PC-3 (cell line): ENCODE results near the gene NR1I3. TPM values are rescaled to one million over a fixed set of nuclear protein-coding genes. Genes with fewer than 3 reads are reported as not detected.
"Not testable (repeated sequence)": the region's sequence is repeated elsewhere in the genome, so short reads cannot be mapped to it uniquely, and the experiment has no call there.

Experiments
- ATAC-seq: fragments of 200-7000 bp; cut with Tn5 transposase; 2 replicates; pipeline ENCODE4 v1.9.1; 2020; ENCODE audit warnings: mild to moderate bottlenecking, moderate library complexity
- BruUV-seq: library from RNA; stranded (reverse); fragments of 400-500 nt; replicated peaks from 2 replicates; lab custom pipeline; 2021; lab: Mats Ljungman, UMichigan
- CTCF ChIA-PET: fragments of 300-600 bp; sonication (Branson Sonifier 250); formaldehyde crosslinking; loops from one replicate; lab custom pipeline; 2022; ENCODE audit warnings: antibody characterized with exemption; lab: Charles Lee
- POLR2A ChIA-PET: fragments of 300-600 bp; sonication (Branson Sonifier 250); formaldehyde crosslinking; loops from one replicate; lab custom pipeline; 2022; ENCODE audit warnings: antibody characterized with exemption; ENCODE audit not compliant: unreplicated experiment; lab: Charles Lee
- DNase-seq: peaks from one replicate; pipeline ENCODE4 v3.0.0-alpha.2; 2015
- H2AFZ ChIP-seq: fragments of 300-600 bp; sonication (generic); 2 replicates; pipeline ENCODE4 v1.6.0; 2016; ENCODE audit warnings: antibody characterized with exemption, low read length
- H3F3A ChIP-seq: fragments of 300-600 bp; sonication (generic); one replicate; pipeline ENCODE4 v1.6.0; 2017; ENCODE audit warnings: antibody characterized with exemption, low read length, control low read depth, mild to moderate bottlenecking; ENCODE audit not compliant: unreplicated experiment
- H3K27ac ChIP-seq: fragments of 300-600 bp; sonication (generic); 2 replicates; pipeline ENCODE4 v1.5.1; 2016; ENCODE audit warnings: mild to moderate bottlenecking, low read length
- H3K27me3 ChIP-seq: fragments of 300-600 bp; sonication (generic); 2 replicates; pipeline ENCODE4 v1.6.1; 2016; ENCODE audit warnings: low read length, mixed read lengths
- H3K36me3 ChIP-seq: fragments of 300-600 bp; sonication (generic); 2 replicates; pipeline ENCODE4 v1.6.1; 2016; ENCODE audit warnings: low read depth, mixed run types, low read length, mixed read lengths
- H3K4me1 ChIP-seq: fragments of 300-600 bp; sonication (generic); 2 replicates; pipeline ENCODE4 v1.5.1; 2016; ENCODE audit warnings: low read length; ENCODE audit not compliant: insufficient read depth
- H3K4me2 ChIP-seq: fragments of 300-600 bp; sonication (generic); 2 replicates; pipeline ENCODE4 v1.6.0; 2016; ENCODE audit warnings: low read length
- H3K4me3 ChIP-seq: fragments of 300-600 bp; sonication (generic); 2 replicates; pipeline ENCODE4 v1.5.1; 2016; ENCODE audit warnings: mild to moderate bottlenecking, low read length, mixed read lengths
- H3K79me2 ChIP-seq: fragments of 300-600 bp; sonication (generic); 2 replicates; pipeline ENCODE4 v1.6.1; 2017; ENCODE audit warnings: low read length, mixed read lengths
- H3K9ac ChIP-seq: fragments of 300-600 bp; sonication (generic); 2 replicates; pipeline ENCODE4 v1.6.0; 2016; ENCODE audit warnings: mild to moderate bottlenecking, low read length
- H3K9me2 ChIP-seq: fragments of 300-600 bp; sonication (generic); replicated peaks from 2 replicates; pipeline ENCODE4 v1.6.1; 2016; ENCODE audit warnings: mixed run types, low read length, mixed read lengths
- H3K9me3 ChIP-seq: fragments of 300-600 bp; sonication (generic); 2 replicates; pipeline ENCODE4 v1.6.1; 2016; ENCODE audit warnings: low read length, mixed read lengths
- H4K20me1 ChIP-seq: fragments of 300-600 bp; sonication (generic); 2 replicates; pipeline ENCODE4 v1.6.1; 2016; ENCODE audit warnings: low read length, mixed read lengths
- CTCF ChIP-seq: fragments of 300-600 bp; sonication (generic); conservative IDR thresholded peaks from 2 replicates; pipeline ENCODE4 v1.5.1; 2017; ENCODE audit warnings: antibody characterized with exemption, low read depth, mild to moderate bottlenecking, low read length
- EZH2 ChIP-seq: fragments of 300-600 bp; sonication (generic); IDR thresholded peaks from one replicate; pipeline ENCODE4 v1.6.1; 2017; ENCODE audit warnings: antibody characterized with exemption, mild to moderate bottlenecking, low read length; ENCODE audit not compliant: unreplicated experiment
- EZH2phosphoT487 ChIP-seq: fragments of 300-600 bp; sonication (generic); IDR thresholded peaks from 2 replicates; pipeline ENCODE4 v1.6.1; 2018; ENCODE audit warnings: mild to moderate bottlenecking, antibody characterized with exemption, low read length, borderline replicate concordance
- intact Hi-C: fragments of 100-400 bp; cut with micrococcal nuclease; formaldehyde crosslinking; loops from 2 replicates; pipeline ENCODE4 v1.9.0; 2023
- total RNA-seq: library from RNA; depleted of rRNA; stranded (reverse); fragments of >200 nt; gene quantifications from 2 replicates; pipeline ENCODE4 v1.2.3, GENCODE V29; 2014

Gene NR1I3
- total RNA-seq, 1 experiment from 2014 or later, result not detected

GRCh38 chr1:161255955-161256520 lies 18.0 kb upstream of the NR1I3 start:
- DNase-seq, H3K79me2 ChIP-seq, ATAC-seq, BruUV-seq, H4K20me1 ChIP-seq, H2AFZ ChIP-seq, H3K36me3 ChIP-seq, H3K4me2 ChIP-seq, H3K9me3 ChIP-seq, H3K9me2 ChIP-seq, POLR2A ChIA-PET, H3F3A ChIP-seq, H3K4me1 ChIP-seq, H3K4me3 ChIP-seq, H3K27ac ChIP-seq, CTCF ChIA-PET, H3K9ac ChIP-seq, intact Hi-C loops: not testable (repeated sequence)
- H3K27me3 ChIP-seq, result peaks cover 27% of the 10 kb centered on the region

- POLR2A ChIA-PET, intact Hi-C loops, CTCF ChIA-PET: not testable (repeated sequence)
These were observed 17.3 kb upstream of the NR1I3 start for GRCh38 chr1:161255302-161255701.

GRCh38 chr1:161251579-161251978 lies 13.6 kb upstream of the NR1I3 start:
- Histone ChIP-seq H3F3A (no peaks in the 10 kb centered on the region), H3K4me2 (no peak overlapping the region), H3K4me1 (no peaks in the 10 kb centered on the region), H3K9me3 (0 out of 2 replicates have a peak, but pooled peaks cover under 1% of the 10 kb centered on the region), H3K27me3 (no peaks in the 10 kb centered on the region), H3K9ac (no peak overlapping the region), H2AFZ (no peak overlapping the region), H3K36me3 (no peaks in the 10 kb centered on the region), H3K4me3 (no peak overlapping the region), H3K27ac (no peak overlapping the region), H4K20me1 (no peaks in the 10 kb centered on the region), H3K9me2 (no peaks in the 10 kb centered on the region), H3K79me2 (no peaks in the 10 kb centered on the region)
- no TSS peak for BruUV-seq
- TF ChIP-seq EZH2 (no peak), EZH2phosphoT487 (no peak), CTCF (no peak)
- no peak for ATAC-seq
- ChIA-PET CTCF (no interaction called here), POLR2A (no interaction called here)
- intact Hi-C loops, result no loop called here
- no peak for DNase-seq

More at GRCh38 chr1:161255302-161255701, 17.3 kb upstream of the NR1I3 start:
- not testable (repeated sequence) for H3K9me2 ChIP-seq, H3K36me3 ChIP-seq, H3K9me3 ChIP-seq, H3K4me1 ChIP-seq, BruUV-seq, H2AFZ ChIP-seq, H3F3A ChIP-seq, H3K4me3 ChIP-seq, H3K79me2 ChIP-seq, H4K20me1 ChIP-seq, DNase-seq, H3K4me2 ChIP-seq, ATAC-seq, H3K9ac ChIP-seq, H3K27ac ChIP-seq
- H3K27me3 ChIP-seq, result peaks cover 22% of the 10 kb centered on the region

- no TSS peak for BruUV-seq
These were observed 12.8 kb upstream of the NR1I3 start for GRCh38 chr1:161250829-161251228.

GRCh38 chr1:161250100-161250499 lies 12.1 kb upstream of the NR1I3 start:
- intact Hi-C loops, H3K27me3 ChIP-seq, H3K9ac ChIP-seq, H3F3A ChIP-seq, DNase-seq, H3K4me3 ChIP-seq, BruUV-seq, H3K79me2 ChIP-seq, H3K36me3 ChIP-seq, H3K4me2 ChIP-seq, ATAC-seq, CTCF ChIA-PET, H3K9me3 ChIP-seq, H4K20me1 ChIP-seq, H2AFZ ChIP-seq, H3K27ac ChIP-seq, H3K4me1 ChIP-seq, H3K9me2 ChIP-seq, POLR2A ChIA-PET: not testable (repeated sequence)

More at GRCh38 chr1:161250829-161251228, 12.8 kb upstream of the NR1I3 start:
- ATAC-seq (no peak), DNase-seq (no peak)
- Histone ChIP-seq H3K4me1 (no peaks in the 10 kb centered on the region), H3K36me3 (no peaks in the 10 kb centered on the region), H3K4me2 (no peak overlapping the region), H3K9me2 (no peaks in the 10 kb centered on the region), H3F3A (no peaks in the 10 kb centered on the region), H3K9me3 (no peaks in the 10 kb centered on the region), H2AFZ (no peak overlapping the region), H3K27ac (no peak overlapping the region), H4K20me1 (no peaks in the 10 kb centered on the region), H3K79me2 (no peaks in the 10 kb centered on the region), H3K4me3 (no peak overlapping the region), H3K27me3 (no peaks in the 10 kb centered on the region), H3K9ac (no peak overlapping the region)
- intact Hi-C loops, result no loop called here
- ChIA-PET CTCF (no interaction called here), POLR2A (no interaction called here)
- TF ChIP-seq EZH2phosphoT487, result no peak
